WTC11 (cell line): ENCODE data around the gene RTP3. TPM values are rescaled to one million over a fixed set of nuclear protein-coding genes. Genes with fewer than 3 reads are reported as not detected.

ENCODE experiments used
- ATAC-seq: fragments of 200-7000 bp; cut with Tn5 transposase; 2 replicates; pipeline ENCODE4 v1.10.0; 2021; ENCODE audit warnings: mild to moderate bottlenecking, moderate library complexity
- CTCF ChIA-PET: fragments of 300-600 bp; sonication (Branson Sonifier 250); formaldehyde crosslinking; loops from one replicate; lab custom pipeline; 2021; ENCODE audit warnings: antibody characterized with exemption; lab: Charles Lee
- POLR2A ChIA-PET: fragments of 350-600 bp; sonication (Branson Sonifier 250); formaldehyde crosslinking; loops from one replicate; lab custom pipeline; 2021; ENCODE audit warnings: antibody characterized with exemption; lab: Charles Lee
- DNase-seq: peaks from one replicate; pipeline ENCODE4 v3.0.0; 2021; ENCODE audit warnings: low spot score
- H3K27ac Mint-ChIP-seq: 2 replicates; pipeline ENCODE4 v1.8.0; 2021; ENCODE audit warnings: mixed read lengths
- H3K27me3 Mint-ChIP-seq: 2 replicates; pipeline ENCODE4 v1.8.0; 2021; ENCODE audit warnings: low read depth, mild to moderate bottlenecking, moderate library complexity, mixed read lengths
- H3K36me3 Mint-ChIP-seq: 2 replicates; pipeline ENCODE4 v1.8.0; 2021; ENCODE audit warnings: mixed read lengths
- H3K4me1 Mint-ChIP-seq: 2 replicates; pipeline ENCODE4 v1.8.0; 2022; ENCODE audit warnings: mixed read lengths
- H3K4me3 Mint-ChIP-seq: 2 replicates; pipeline ENCODE4 v1.8.0; 2021; ENCODE audit warnings: mild to moderate bottlenecking, moderate library complexity, mixed read lengths
- H3K9me3 Mint-ChIP-seq: 2 replicates; pipeline ENCODE4 v1.8.0; 2021; ENCODE audit warnings: mixed read lengths
- AFF4 ChIP-seq: sonication (generic); formaldehyde crosslinking; IDR thresholded peaks from 2 replicates; pipeline ENCODE4 v1.8.1; 2023; ENCODE audit warnings: mild to moderate bottlenecking, missing genetic modification reagents, borderline replicate concordance
- AR ChIP-seq: fragments of 250-450 bp; sonication (Bioruptor Pico); IDR thresholded peaks from 2 replicates; pipeline ENCODE4 v1.9.0; 2021; ENCODE audit warnings: mild to moderate bottlenecking
- ATF1 ChIP-seq: sonication (generic); formaldehyde crosslinking; IDR thresholded peaks from 2 replicates; pipeline ENCODE4 v1.8.1; 2023; ENCODE audit warnings: mild to moderate bottlenecking, moderate library complexity, missing genetic modification reagents
- CREB1 ChIP-seq: sonication (generic); formaldehyde crosslinking; IDR thresholded peaks from 2 replicates; pipeline ENCODE4 v1.8.0; 2023; ENCODE audit warnings: mild to moderate bottlenecking, missing genetic modification reagents
- FOXK1 ChIP-seq: sonication (generic); formaldehyde crosslinking; IDR thresholded peaks from 2 replicates; pipeline ENCODE4 v1.8.0; 2022; ENCODE audit warnings: mild to moderate bottlenecking, moderate library complexity, missing genetic modification reagents
- FOXP1 ChIP-seq: sonication (generic); formaldehyde crosslinking; IDR thresholded peaks from 2 replicates; pipeline ENCODE4 v1.8.0; 2022; ENCODE audit warnings: missing genetic modification reagents, mild to moderate bottlenecking, moderate library complexity, borderline replicate concordance
- JAZF1 ChIP-seq: fragments of 250-450 bp; sonication (Bioruptor Pico); IDR thresholded peaks from 2 replicates; pipeline ENCODE4 v1.9.0; 2021; ENCODE audit warnings: moderate library complexity, mild to moderate bottlenecking, inconsistent platforms
- MAX ChIP-seq: sonication (generic); formaldehyde crosslinking; IDR thresholded peaks from 2 replicates; pipeline ENCODE4 v1.8.0; 2022; ENCODE audit warnings: mild to moderate bottlenecking, missing genetic modification reagents
- NFATC4 ChIP-seq: fragments of 250-450 bp; sonication (Bioruptor Pico); IDR thresholded peaks from 2 replicates; pipeline ENCODE4 v1.9.0; 2021; ENCODE audit warnings: mild to moderate bottlenecking
- NFE2L1 ChIP-seq: sonication (generic); formaldehyde crosslinking; IDR thresholded peaks from 2 replicates; pipeline ENCODE4 v1.8.1; 2023; ENCODE audit warnings: missing genetic modification reagents
- OVOL2 ChIP-seq: fragments of 250-450 bp; sonication (Bioruptor Pico); IDR thresholded peaks from 2 replicates; pipeline ENCODE4 v1.9.0; 2021; ENCODE audit warnings: mild to moderate bottlenecking, borderline replicate concordance
- STAT6 ChIP-seq: sonication (generic); formaldehyde crosslinking; conservative IDR thresholded peaks from 2 replicates; pipeline ENCODE4 v1.8.1; 2023; ENCODE audit warnings: mild to moderate bottlenecking, low read depth, missing genetic modification reagents, moderate library complexity
- USF1 ChIP-seq: sonication (generic); formaldehyde crosslinking; IDR thresholded peaks from 2 replicates; pipeline ENCODE4 v1.8.0; 2022; ENCODE audit warnings: mild to moderate bottlenecking, missing genetic modification reagents
- ZBTB43 ChIP-seq: sonication (generic); formaldehyde crosslinking; IDR thresholded peaks from 2 replicates; pipeline ENCODE4 v1.8.1; 2023; ENCODE audit warnings: mild to moderate bottlenecking, missing genetic modification reagents
- ZNF232 ChIP-seq: sonication (generic); formaldehyde crosslinking; IDR thresholded peaks from 2 replicates; pipeline ENCODE4 v1.8.0; 2022; ENCODE audit warnings: mild to moderate bottlenecking, missing genetic modification reagents
- ZNF263 ChIP-seq: sonication (generic); formaldehyde crosslinking; IDR thresholded peaks from 2 replicates; pipeline ENCODE4 v1.8.1; 2022; ENCODE audit warnings: low read depth, mild to moderate bottlenecking, moderate library complexity, missing genetic modification reagents
- ZNF425 ChIP-seq: fragments of 250-450 bp; sonication (Bioruptor Pico); conservative IDR thresholded peaks from 2 replicates; pipeline ENCODE4 v1.9.0; 2021; ENCODE audit warnings: mild to moderate bottlenecking
- ZNF512 ChIP-seq: sonication (generic); formaldehyde crosslinking; IDR thresholded peaks from 2 replicates; pipeline ENCODE4 v1.8.1; 2022; ENCODE audit warnings: missing genetic modification reagents, borderline replicate concordance
- total RNA-seq: library from RNA; stranded (reverse); gene quantifications from 3 replicates; pipeline ENCODE4 v1.2.3, GENCODE V29; 2021

The RTP3 gene
- total RNA-seq, 1 experiment from 2014 or later = not detected

GRCh38 chr3:46483825-46484224, 14.0 kb upstream of the RTP3 start:
- Mint-ChIP-seq H3K27ac (no peak overlapping the region), H3K27me3 (peaks cover 2% of the 10 kb centered on the region; the same call in 1 of the 2 replicates), H3K4me3 (no peak overlapping the region), H3K9me3 (no peaks in the 10 kb centered on the region), H3K4me1 (peaks cover 3% of the 10 kb centered on the region), H3K36me3 (no peaks in the 10 kb centered on the region)
- ChIA-PET POLR2A (no interaction called here), CTCF (interaction anchor here (1.2 to 1.6 kb wide), 4 partner anchors 13 to 181 kb away, joined by 3 to 7 read pairs (median 6); no protein-coding TSS in a partner anchor)
- no peak for ATAC-seq
- no peak for DNase-seq
- TF ChIP-seq MAX (no peak), ATF1 (CRISPR knock-in tag) (no peak), FOXP1 (CRISPR knock-in tag) (no peak), NFATC4 (no peak), CREB1 (CRISPR knock-in tag) (no peak), ZNF263 (CRISPR knock-in tag) (no peak), NFE2L1 (no peak), ZNF512 (CRISPR knock-in tag) (no peak), OVOL2 (CRISPR knock-in tag) (no peak), ZNF425 (CRISPR knock-in tag) (no peak), AR (CRISPR knock-in tag) (no peak), USF1 (CRISPR knock-in tag) (no peak), JAZF1 (CRISPR knock-in tag) (no peak), FOXK1 (CRISPR knock-in tag) (no peak), ZNF232 (CRISPR knock-in tag) (no peak), AFF4 (CRISPR knock-in tag) (no peak), ZBTB43 (no peak), STAT6 (CRISPR knock-in tag) (no peak)
